ENCODE data around the gene PLD1. TPM values are rescaled to one million over a fixed set of nuclear protein-coding genes. Genes with fewer than 3 reads are reported as not detected.
A peak's percentile ranks its signal among the peaks of the same experiment; 100 is the strongest.

PLD1 gene
- total RNA-seq, 1 donor from 2014 or later = 59.5 TPM

GRCh38 chr3:171840445-171840810 lies 30.1 kb upstream of the PLD1 start:
- Histone ChIP-seq H3K4me3 (no peak overlapping the region), H3K4me1 (peaks cover 72% of the 10 kb centered on the region), H3K27me3 (ENCODE audit: low read depth) (no peaks in the 10 kb centered on the region), H3K9me3 (replicated peaks) (no peaks in the 10 kb centered on the region), H3K36me3 (no peaks in the 10 kb centered on the region), H3K27ac (replicated peaks) (peak overlapping the region; percentile 6)
- TF ChIP-seq CTCF (IDR thresholded peaks at IDR 0.05; ENCODE audit: borderline replicate concordance) = no peak
- no peak for DNase-seq
- intact Hi-C loops (cut with micrococcal nuclease) = no loop called here

GRCh38 chr3:171839270-171839669 lies 29.0 kb upstream of the PLD1 start:
- DNase-seq = no peak
- peak overlapping the region; percentile 85 for H3K27ac ChIP-seq (replicated peaks)
- H3K4me1 ChIP-seq = peaks cover 84% of the 10 kb centered on the region
- H3K27me3 ChIP-seq (ENCODE audit: low read depth) = no peaks in the 10 kb centered on the region
- H3K9me3 ChIP-seq (replicated peaks) = no peaks in the 10 kb centered on the region
- no peak overlapping the region for H3K4me3 ChIP-seq
- intact Hi-C loops (cut with micrococcal nuclease) = loop anchor here (10.0 kb wide), 2 partner anchors 196 to 496 kb away; partner anchors contain the start of gene FNDC3B
- no peaks in the 10 kb centered on the region for H3K36me3 ChIP-seq
- no peak for TF ChIP-seq CTCF (IDR thresholded peaks at IDR 0.05; ENCODE audit: borderline replicate concordance)

GRCh38 chr3:171838218-171838720 lies 28.0 kb upstream of the PLD1 start:
- peak; percentile 59 for DNase-seq
- peaks cover 91% of the 10 kb centered on the region for H3K4me1 ChIP-seq
- peak; percentile 28 for TF ChIP-seq CTCF (IDR thresholded peaks at IDR 0.05; ENCODE audit: borderline replicate concordance)
- no peaks in the 10 kb centered on the region for H3K9me3 ChIP-seq (replicated peaks)
- intact Hi-C loops (cut with micrococcal nuclease) = loop anchor here (10.0 kb wide), 2 partner anchors 197 to 497 kb away; partner anchors contain the start of gene FNDC3B
- no peaks in the 10 kb centered on the region for H3K36me3 ChIP-seq
- H3K27ac ChIP-seq (replicated peaks) = peak overlapping the region; percentile 85
- H3K27me3 ChIP-seq (ENCODE audit: low read depth) = no peaks in the 10 kb centered on the region
- peak overlapping the region; percentile 51 for H3K4me3 ChIP-seq

- no peaks in the 10 kb centered on the region for H3K27me3 ChIP-seq (ENCODE audit: low read depth)
- intact Hi-C loops (cut with micrococcal nuclease) = loop anchor here (10.0 kb wide), 2 partner anchors 197 to 497 kb away; partner anchors contain the start of gene FNDC3B
- no peaks in the 10 kb centered on the region for H3K9me3 ChIP-seq (replicated peaks)
- peak overlapping the region; percentile 51 for H3K4me3 ChIP-seq
- H3K27ac ChIP-seq (replicated peaks) = peak overlapping the region; percentile 85
- peaks cover 87% of the 10 kb centered on the region for H3K4me1 ChIP-seq
- no peak for DNase-seq
- no peaks in the 10 kb centered on the region for H3K36me3 ChIP-seq
- no peak for TF ChIP-seq CTCF (IDR thresholded peaks at IDR 0.05; ENCODE audit: borderline replicate concordance)
Measured at GRCh38 chr3:171837698-171838097, 27.4 kb upstream of the PLD1 start.

GRCh38 chr3:171836855-171837254 lies 26.6 kb upstream of the PLD1 start:
- H3K4me3 ChIP-seq = no peak overlapping the region
- no peak for DNase-seq
- H3K9me3 ChIP-seq (replicated peaks) = no peaks in the 10 kb centered on the region
- intact Hi-C loops (cut with micrococcal nuclease) = loop anchor here (10.0 kb wide), 2 partner anchors 198 to 498 kb away; partner anchors contain the start of gene FNDC3B
- no peaks in the 10 kb centered on the region for H3K27me3 ChIP-seq (ENCODE audit: low read depth)
- peak overlapping the region; percentile 85 for H3K27ac ChIP-seq (replicated peaks)
- H3K36me3 ChIP-seq = no peaks in the 10 kb centered on the region
- TF ChIP-seq CTCF (IDR thresholded peaks at IDR 0.05; ENCODE audit: borderline replicate concordance) = no peak
- H3K4me1 ChIP-seq = peaks cover 85% of the 10 kb centered on the region
